Smooth muscle cell of the brain vasculature (primary cell): ENCODE results near the gene DHX57.

Experiments used
- DNase-seq: peaks from one replicate; pipeline ENCODE4 v3.0.0-alpha.2; 2012; ENCODE audit warnings: low read depth, low spot score

Gene DHX57

GRCh38 chr2:38875576-38876367 lies at the start of gene DHX57, which contains the start of gene MORN2:
TSS of gene DHX57 (minus strand) at chr2:38875934. CDS start at chr2:38868405, 7,529 bp downstream.
TSS of gene MORN2 (plus strand) at chr2:38875976.
- peak; percentile 43 for DNase-seq

- no peak for DNase-seq
Observed at GRCh38 chr2:38922902-38923301, 47.2 kb upstream of the DHX57 start.

GRCh38 chr2:38922389-38922788 lies 46.7 kb upstream of the DHX57 start:
- no peak for DNase-seq

- no peak for DNase-seq
Observed at GRCh38 chr2:38912619-38913018, 36.9 kb upstream of the DHX57 start.

GRCh38 chr2:38911191-38911590 lies 35.5 kb upstream of the DHX57 start:
- no peak for DNase-seq

- DNase-seq: no peak
Observed at GRCh38 chr2:38909872-38910271, 34.1 kb upstream of the DHX57 start.

- no peak for DNase-seq
Observed at GRCh38 chr2:38907743-38908562, 32.2 kb upstream of the DHX57 start.

GRCh38 chr2:38907242-38907641 lies 31.5 kb upstream of the DHX57 start:
- DNase-seq: no peak

GRCh38 chr2:38905251-38905650 lies 29.5 kb upstream of the DHX57 start:
- no peak for DNase-seq

GRCh38 chr2:38900726-38901125 lies 25.0 kb upstream of the DHX57 start:
- no peak for DNase-seq

GRCh38 chr2:38898256-38898655 lies 22.5 kb upstream of the DHX57 start:
- no peak for DNase-seq

- no peak for DNase-seq
Observed at GRCh38 chr2:38892819-38893218, 17.1 kb upstream of the DHX57 start.

GRCh38 chr2:38889575-38889974 lies 13.8 kb upstream of the DHX57 start, which contains the start of gene ARHGEF33:
TSS of gene ARHGEF33 (plus strand) at chr2:38889875. CDS start at chr2:38919448, 29,573 bp downstream.
- no peak for DNase-seq

- no peak for DNase-seq
Observed at GRCh38 chr2:38889045-38889444, 13.3 kb upstream of the DHX57 start.

- DNase-seq: no peak
Observed at GRCh38 chr2:38887902-38888554, 12.3 kb upstream of the DHX57 start.

- no peak for DNase-seq
Observed at GRCh38 chr2:38887347-38887746, 11.6 kb upstream of the DHX57 start.

- no peak for DNase-seq
Observed at GRCh38 chr2:38886063-38886462, 10.3 kb upstream of the DHX57 start.

GRCh38 chr2:38876407-38876806 lies 673 bp upstream of the DHX57 start:
- DNase-seq: no peak

- DNase-seq: no peak
Observed at GRCh38 chr2:38875227-38875575, 533 bp downstream of the DHX57 start.

- no peak for DNase-seq
Observed at GRCh38 chr2:38873763-38874162, 2.0 kb downstream of the DHX57 start.

- DNase-seq: no peak
Observed at GRCh38 chr2:38871432-38871831, 4.3 kb downstream of the DHX57 start.

- DNase-seq: no peak
Observed at GRCh38 chr2:38866773-38867443, 8.8 kb downstream of the DHX57 start.
